Neuronal stem cell (in vitro differentiated cells): ENCODE data around the gene HGFAC.

Experiments used
- DNase-seq: peaks from one replicate; pipeline ENCODE4 v3.0.0-alpha.2; 2013; ENCODE audit warnings: low spot score
- H2AFZ ChIP-seq: one replicate; pipeline ENCODE4 v1.6.1; 2013; ENCODE audit warnings: mild to moderate bottlenecking, low read length, inconsistent platforms
- H2AK5ac ChIP-seq: 2 replicates; pipeline ENCODE4 v1.6.1; 2013; ENCODE audit warnings: low read depth, mild to moderate bottlenecking, inconsistent platforms, low read length, moderate library complexity, mixed read lengths
- H2BK120ac ChIP-seq: 2 replicates; pipeline ENCODE4 v1.6.1; 2013; ENCODE audit warnings: low read depth, mild to moderate bottlenecking, inconsistent platforms, low read length, moderate library complexity, mixed read lengths
- H2BK12ac ChIP-seq: one replicate; pipeline ENCODE4 v1.6.1; 2013; ENCODE audit warnings: low read length, inconsistent platforms
- H2BK15ac ChIP-seq: 2 replicates; pipeline ENCODE4 v1.6.1; 2013; ENCODE audit warnings: mild to moderate bottlenecking, low read length, inconsistent platforms, mixed read lengths
- H2BK5ac ChIP-seq: one replicate; pipeline ENCODE4 v1.6.1; 2013; ENCODE audit warnings: inconsistent platforms, mild to moderate bottlenecking, low read length, moderate library complexity
- H3K14ac ChIP-seq: one replicate; pipeline ENCODE4 v1.6.1; 2013; ENCODE audit warnings: low read length, inconsistent platforms
- H3K18ac ChIP-seq: 2 replicates; pipeline ENCODE4 v1.6.1; 2013; ENCODE audit warnings: low read length, inconsistent platforms
- H3K23ac ChIP-seq: 2 replicates; pipeline ENCODE4 v1.6.1; 2013; ENCODE audit warnings: low read depth, mild to moderate bottlenecking, mixed read lengths, low read length, inconsistent platforms; ENCODE audit not compliant: poor library complexity
- H3K27ac ChIP-seq: replicated peaks from 3 replicates; pipeline ENCODE4 v1.5.1; 2013; ENCODE audit warnings: low read length, inconsistent platforms
- H3K27me3 ChIP-seq, 3 experiments: 2 replicates each; pipeline ENCODE4 v1.6.1; 2013; ENCODE audit warnings: low read length in 3 of 3, mild to moderate bottlenecking in 2 of 3, inconsistent platforms in 1 of 3, low read depth in 1 of 3, mixed read lengths in 1 of 3, moderate library complexity in 1 of 3; ENCODE audit not compliant: control insufficient read depth in 3 of 3, insufficient read depth in 3 of 3
- H3K36me3 ChIP-seq, 2 donors: replicated peaks in 1 of 2; 2 replicates each; pipeline ENCODE4 v1.6.1; 2013; ENCODE audit warnings: low read length in 2 of 2; ENCODE audit not compliant: control insufficient read depth in 2 of 2, insufficient read depth in 2 of 2
- H3K4ac ChIP-seq: 2 replicates; pipeline ENCODE4 v1.6.1; 2013; ENCODE audit warnings: inconsistent platforms, mild to moderate bottlenecking, low read length, moderate library complexity
- H3K4me1 ChIP-seq, 2 donors: 1 replicate in 1 of 2; 2 replicates in 1 of 2; pipeline ENCODE4 v1.6.1; 2013; ENCODE audit warnings: low read length in 2 of 2, low read depth in 1 of 2; ENCODE audit not compliant: control insufficient read depth in 2 of 2, insufficient read depth in 1 of 2
- H3K4me2 ChIP-seq: one replicate; pipeline ENCODE4 v1.6.1; 2013; ENCODE audit warnings: mild to moderate bottlenecking, low read length, inconsistent platforms; ENCODE audit not compliant: insufficient read depth, poor library complexity, severe bottlenecking
- H3K4me3 ChIP-seq, 2 donors: 2 replicates each; pipeline ENCODE4 v1.5.1; 2013; ENCODE audit warnings: low read length in 2 of 2, mild to moderate bottlenecking in 2 of 2, inconsistent platforms in 1 of 2, moderate library complexity in 1 of 2
- H3K79me1 ChIP-seq: one replicate; pipeline ENCODE4 v1.6.1; 2013; ENCODE audit warnings: low read depth, mild to moderate bottlenecking, inconsistent platforms, low read length, moderate library complexity
- H3K9ac ChIP-seq: one replicate; pipeline ENCODE4 v1.6.1; 2013; ENCODE audit warnings: mild to moderate bottlenecking, low read depth, low read length, inconsistent platforms; ENCODE audit not compliant: poor library complexity
- H3K9me3 ChIP-seq, 2 donors: replicated peaks in 1 of 2; 2 replicates each; pipeline versions ENCODE3 to v1.6.1; 2013; ENCODE audit warnings: low read length in 2 of 2, mild to moderate bottlenecking in 2 of 2, inconsistent platforms in 1 of 2, low read depth in 1 of 2, mixed read lengths in 1 of 2, moderate library complexity in 1 of 2; ENCODE audit not compliant: control insufficient read depth in 2 of 2, insufficient read depth in 1 of 2
- H4K8ac ChIP-seq: one replicate; pipeline ENCODE4 v1.6.1; 2013; ENCODE audit warnings: low read depth, mild to moderate bottlenecking, inconsistent platforms, low read length, moderate library complexity
- H4K91ac ChIP-seq: one replicate; pipeline ENCODE4 v1.6.1; 2013; ENCODE audit warnings: low read length, low read depth, mild to moderate bottlenecking, inconsistent platforms; ENCODE audit not compliant: poor library complexity
- WGBS, 2 donors: extraction: QIAGEN DNeasy Blood & Tissue Kit; methylation state at CpG; one replicate each; pipeline ENCODE4 v1.1.7; 2013; ENCODE audit warnings: missing lambda C conversion rate in 2 of 2, mixed read lengths in 1 of 2; ENCODE audit not compliant: insufficient read length in 2 of 2, insufficient replicate concordance in 1 of 2; ENCODE audit errors: extremely low coverage in 2 of 2; 5-methylcytosine and 5-hydroxymethylcytosine counted together

The HGFAC gene

DNA sequence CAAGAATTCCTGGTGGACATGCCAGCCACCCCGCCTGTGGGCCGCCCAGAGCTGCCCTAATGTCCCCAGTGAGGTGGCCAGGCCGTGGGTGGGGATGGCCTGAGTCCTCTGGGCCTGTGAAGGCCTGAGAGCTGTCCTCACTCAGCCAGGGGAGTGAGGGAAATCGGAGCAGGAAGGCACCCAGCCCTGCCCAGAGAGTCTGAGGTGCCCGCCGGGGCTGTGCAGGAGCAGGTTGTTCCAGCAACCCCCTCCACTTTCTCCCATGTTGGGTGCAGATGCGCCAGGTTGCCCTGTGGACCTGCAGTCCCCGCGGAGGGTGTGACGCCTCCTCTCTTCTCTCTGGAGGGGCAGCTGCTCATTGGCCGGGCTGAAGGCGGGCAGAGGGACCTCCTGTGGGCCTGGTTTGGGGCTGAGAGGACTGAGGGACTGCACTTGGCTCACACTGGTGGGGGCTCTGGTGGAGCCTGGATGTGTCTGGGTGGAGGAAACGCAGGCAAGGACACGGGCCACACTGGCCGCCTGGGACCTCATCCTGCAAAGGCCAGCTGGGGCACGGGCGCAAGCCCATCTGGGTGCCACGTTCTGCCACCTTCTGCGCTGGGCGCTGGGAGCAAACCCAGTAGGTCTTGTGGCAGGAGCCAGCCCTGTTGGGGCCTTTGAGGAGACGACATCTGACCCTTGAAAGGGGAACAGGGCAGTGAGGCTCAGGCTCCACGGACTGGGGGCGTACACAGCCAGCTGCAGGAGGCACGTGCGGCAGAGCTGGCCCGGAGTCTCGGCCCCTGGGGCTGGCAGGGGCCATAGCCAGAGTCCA is 35.4 kb downstream of the HGFAC start:
- Histone ChIP-seq H4K8ac (no peak overlapping the region), H3K14ac (peak overlapping the region; percentile 94), H2BK5ac (peak overlapping the region; percentile 82), H2AK5ac (peak overlapping the region; percentile 100), H2BK12ac (peak overlapping the region; percentile 98), H3K9ac (peak overlapping the region; percentile 70), H2AFZ (no peak overlapping the region), H2BK120ac (peak overlapping the region; percentile 83), H3K27me3 (peaks cover 0 to 7% (median 0%) of the 10 kb centered on the region in 3 experiments), H3K18ac (peak overlapping the region; percentile 98), H3K79me1 (peaks cover 2% of the 10 kb centered on the region), H3K36me3 (no peaks in the 10 kb centered on the region), H3K4me1 (peaks cover 35 to 38% of the 10 kb centered on the region in 2 donors), H4K91ac (no peak overlapping the region), H3K27ac (no peak overlapping the region), H3K9me3 (no peaks in the 10 kb centered on the region), H3K4me3 (no peak overlapping the region), H3K4me2 (no peak overlapping the region), H2BK15ac (peak overlapping the region; percentile 99), H3K23ac (no peak overlapping the region), H3K4ac (no peak overlapping the region)
- WGBS, 2 donors, result no CpG with 5 or more reads among the region's 27 CpGs
- DNase-seq, result no peak

DNA sequence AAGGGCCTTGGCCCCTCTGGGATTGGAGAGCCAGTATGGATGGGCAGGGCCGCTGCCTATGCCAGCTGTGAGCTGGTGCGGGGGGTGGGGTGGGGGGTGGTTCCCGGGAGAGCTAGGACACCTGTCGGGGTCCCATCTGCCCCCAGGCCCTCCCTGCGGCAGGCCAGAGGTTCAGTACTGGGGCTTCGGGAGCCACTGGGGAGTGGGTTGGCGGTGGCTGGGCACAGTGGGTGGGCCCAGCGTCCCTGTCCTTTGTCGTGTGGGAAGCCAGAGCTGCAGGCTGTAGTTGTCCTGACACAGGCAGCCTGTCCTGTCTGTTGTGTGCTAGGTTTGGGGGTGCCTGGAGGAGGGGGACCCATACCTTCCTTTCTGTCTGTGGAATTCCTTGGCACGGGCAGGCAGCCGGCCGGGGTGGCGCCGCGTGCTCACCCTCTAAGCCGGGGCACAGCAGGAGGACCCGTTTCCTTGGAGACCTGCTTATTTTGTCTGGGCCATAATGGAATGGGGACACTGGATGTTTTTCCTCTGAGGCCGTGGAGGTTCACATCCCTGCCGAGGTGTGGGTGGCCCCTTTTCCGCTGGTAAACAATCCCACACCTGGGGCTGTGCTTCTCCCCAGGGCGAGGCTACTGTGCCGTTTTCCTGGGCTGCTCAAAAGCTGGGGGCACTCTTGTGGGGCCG is 36.1 kb downstream of the HGFAC start:
- Histone ChIP-seq H2AFZ (peak overlapping the region; percentile 56), H3K4me1 (peaks cover 33 to 41% of the 10 kb centered on the region in 2 donors), H3K23ac (peak overlapping the region; percentile 73), H3K4ac (no peak overlapping the region), H2BK12ac (peak overlapping the region; percentile 94), H3K18ac (peak overlapping the region; percentile 98), H3K4me2 (peak overlapping the region; percentile 25), H3K14ac (peak overlapping the region; percentile 94), H3K4me3 (no peak overlapping the region), H2BK120ac (peak overlapping the region; percentile 83), H3K36me3 (no peaks in the 10 kb centered on the region), H3K9ac (peak overlapping the region; percentile 70), H2AK5ac (peak overlapping the region; percentile 100), H3K9me3 (no peaks in the 10 kb centered on the region), H4K91ac (no peak overlapping the region), H2BK15ac (peak overlapping the region; percentile 99), H4K8ac (peak overlapping the region; percentile 43), H3K27ac (no peak overlapping the region), H3K79me1 (peaks cover 2% of the 10 kb centered on the region), H3K27me3 (peaks cover 0 to 14% (median 0%) of the 10 kb centered on the region in 3 experiments), H2BK5ac (peak overlapping the region; percentile 82)
- WGBS, 2 donors, result no CpG with 5 or more reads among the region's 23 CpGs
- DNase-seq, result no peak

DNA sequence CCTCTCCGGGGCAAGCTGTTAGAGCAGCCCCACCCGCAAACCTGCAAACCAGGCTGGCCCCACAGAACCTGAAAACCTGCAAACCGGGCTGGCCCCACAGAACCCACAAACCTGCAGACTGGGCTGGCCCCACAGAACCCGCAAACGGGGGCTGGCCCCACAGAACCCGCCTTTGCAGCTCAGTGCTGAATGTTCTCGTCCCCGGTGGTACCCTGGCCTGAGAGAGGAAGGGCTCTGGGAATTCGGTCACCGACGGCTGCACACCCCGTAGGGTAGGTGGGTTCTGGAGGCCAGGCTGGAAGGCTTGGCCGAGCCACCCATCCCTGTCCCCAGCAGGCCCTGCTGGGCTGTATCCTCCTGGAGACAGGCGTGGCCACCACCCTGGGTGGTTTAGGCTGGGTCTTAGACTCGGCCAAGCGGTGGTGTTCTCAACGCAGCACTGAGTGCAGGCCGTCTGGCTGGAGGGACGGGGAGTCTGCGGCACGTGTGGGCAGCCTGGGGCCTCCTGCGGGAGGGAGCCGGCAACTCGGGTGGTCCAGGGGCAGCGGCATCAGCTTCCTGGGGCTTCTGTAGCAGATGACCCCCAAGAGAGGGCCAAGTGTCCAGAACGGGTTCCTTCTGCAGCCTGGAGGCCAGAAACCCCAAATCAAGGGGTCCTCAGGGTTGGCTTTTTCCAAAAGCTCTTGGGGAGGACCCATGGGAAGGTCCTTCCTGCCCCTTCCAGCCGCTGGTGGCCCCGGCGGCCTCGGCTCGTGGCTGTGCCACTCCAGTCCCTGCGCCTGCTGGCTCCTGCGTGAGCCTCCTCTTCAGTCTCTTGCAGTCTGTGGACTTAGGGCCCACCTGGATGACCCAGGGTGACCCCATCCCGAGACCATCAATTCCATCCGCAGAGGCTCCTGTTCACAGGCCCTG is 36.9 kb downstream of the HGFAC start:
- Histone ChIP-seq H3K4me3 (no peak overlapping the region), H4K8ac (peak overlapping the region; percentile 43), H2BK120ac (peak overlapping the region; percentile 98), H3K4ac (peak overlapping the region; percentile 76), H2BK12ac (peak overlapping the region; percentile 75), H3K14ac (peak overlapping the region; percentile 98), H3K18ac (peak overlapping the region; percentile 90), H2AK5ac (peak overlapping the region; percentile 100), H2BK15ac (peak overlapping the region; percentile 99), H3K27ac (no peak overlapping the region), H3K4me2 (peak overlapping the region; percentile 18), H3K79me1 (no peaks in the 10 kb centered on the region), H2AFZ (peak overlapping the region; percentile 56), H4K91ac (peak overlapping the region; percentile 72), H3K27me3 (peaks cover 0 to 19% (median 0%) of the 10 kb centered on the region in 3 experiments), H3K36me3 (no peaks in the 10 kb centered on the region), H3K9me3 (no peaks in the 10 kb centered on the region), H3K23ac (peak overlapping the region; percentile 73), H2BK5ac (peak overlapping the region; percentile 82), H3K4me1 (peaks cover 28 to 44% of the 10 kb centered on the region in 2 donors), H3K9ac (peak overlapping the region; percentile 60)
- no peak for DNase-seq
- no CpG with 5 or more reads among the region's 35 CpGs for WGBS, 2 donors
